Measurements from ENCODE around the gene EHD1.

EHD1 gene

DNA sequence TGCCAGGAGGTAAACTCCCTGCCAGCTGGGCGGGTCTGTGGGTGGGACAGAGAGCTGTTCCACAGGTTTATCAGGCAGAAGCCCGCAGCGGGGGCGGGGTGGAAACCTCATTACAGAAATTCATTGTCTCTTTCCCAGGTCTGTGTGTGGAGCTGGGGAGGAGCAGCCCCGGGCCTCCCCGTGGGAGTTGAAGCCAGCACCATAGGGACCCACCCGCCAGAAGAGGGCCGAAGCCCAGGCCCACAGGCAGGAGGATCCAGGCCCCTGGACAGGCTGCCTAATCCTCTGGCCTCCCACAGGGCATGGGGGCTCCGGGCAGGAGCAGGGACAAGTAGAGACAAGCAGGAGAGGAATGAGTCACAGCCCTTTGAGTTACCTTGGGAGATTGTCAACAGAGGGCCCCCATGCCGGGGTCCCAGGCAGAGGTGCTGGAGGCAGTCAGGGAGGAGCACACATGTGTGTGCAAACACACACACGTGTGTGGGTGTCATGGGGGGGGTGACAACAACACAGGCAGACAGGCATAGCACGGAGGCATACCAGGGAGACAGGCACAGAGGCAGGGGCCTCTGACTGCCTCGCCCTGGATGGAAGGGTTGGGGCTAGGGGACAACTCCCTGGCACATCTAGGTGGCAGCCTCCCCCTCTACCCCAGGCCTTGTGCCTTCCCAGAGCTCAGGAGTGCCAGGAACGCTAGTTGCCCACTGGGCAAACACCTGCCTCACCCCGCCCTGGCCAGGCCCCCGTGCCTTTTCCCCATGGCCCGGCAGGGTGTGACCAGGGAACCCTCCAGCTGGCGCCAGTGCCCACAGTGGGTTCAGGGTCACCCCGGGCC lies 35.4 kb downstream of the EHD1 start:
- no peak for DNase-seq (ENCODE audit: low spot score)

DNA sequence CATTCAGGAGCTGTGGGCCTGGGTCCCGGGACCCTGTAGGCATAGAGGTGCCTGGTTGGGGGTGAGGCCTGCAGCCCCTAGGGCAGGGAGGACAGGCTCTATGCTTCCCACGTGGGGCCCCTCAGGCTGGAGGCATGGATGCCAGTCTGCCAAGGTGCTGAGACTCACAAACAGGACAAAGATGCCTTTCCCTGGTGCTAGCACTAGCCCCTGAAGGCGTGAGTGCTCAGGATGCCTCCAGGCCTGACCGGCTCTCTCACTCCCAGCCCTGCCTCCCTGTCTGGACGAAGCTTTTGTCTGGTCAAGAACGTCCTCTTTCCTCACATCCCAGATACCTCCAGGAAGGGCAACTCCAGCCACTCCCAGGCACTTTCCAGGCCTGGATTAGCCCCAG lies 36.1 kb downstream of the EHD1 start:
- no peak for DNase-seq (ENCODE audit: low spot score)

DNA sequence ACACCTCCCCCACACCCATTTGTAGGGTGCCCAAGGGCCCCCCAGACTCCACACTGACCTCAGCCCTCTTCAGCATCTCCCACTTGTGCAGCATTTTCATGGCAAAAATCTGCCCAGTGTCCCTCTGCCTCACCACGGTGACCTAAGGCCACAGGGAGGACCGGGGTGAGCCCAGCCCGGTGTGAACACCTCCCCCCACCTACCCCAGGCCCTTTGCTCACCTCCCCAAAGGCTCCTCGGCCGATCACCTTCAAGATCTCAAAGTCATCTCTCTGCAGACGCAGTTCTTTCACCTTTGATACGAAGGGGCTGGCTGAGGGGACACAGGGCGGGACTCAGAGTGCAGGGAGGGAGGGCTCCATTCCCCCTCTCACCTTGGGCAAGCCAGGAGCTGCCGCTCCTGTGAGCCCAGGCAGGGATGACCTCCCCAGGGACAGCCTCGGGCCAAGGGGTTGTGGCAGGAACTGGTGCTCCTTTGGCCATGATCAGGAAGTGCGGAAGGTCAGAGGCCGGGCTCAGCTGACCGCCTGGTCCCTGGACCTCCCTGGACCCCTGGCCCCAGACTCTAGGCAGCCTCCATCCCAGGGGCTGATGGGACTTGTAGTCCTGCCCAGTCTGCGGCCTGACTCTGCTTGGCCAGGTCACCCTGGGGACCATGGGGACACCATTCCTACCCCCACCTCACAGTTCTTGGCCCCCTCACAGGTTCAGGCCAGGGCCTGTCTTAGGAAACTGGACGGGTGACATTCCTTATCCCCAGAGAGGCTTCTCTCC lies 36.6 kb downstream of the EHD1 start:
- no peak for DNase-seq (ENCODE audit: low spot score)

DNA sequence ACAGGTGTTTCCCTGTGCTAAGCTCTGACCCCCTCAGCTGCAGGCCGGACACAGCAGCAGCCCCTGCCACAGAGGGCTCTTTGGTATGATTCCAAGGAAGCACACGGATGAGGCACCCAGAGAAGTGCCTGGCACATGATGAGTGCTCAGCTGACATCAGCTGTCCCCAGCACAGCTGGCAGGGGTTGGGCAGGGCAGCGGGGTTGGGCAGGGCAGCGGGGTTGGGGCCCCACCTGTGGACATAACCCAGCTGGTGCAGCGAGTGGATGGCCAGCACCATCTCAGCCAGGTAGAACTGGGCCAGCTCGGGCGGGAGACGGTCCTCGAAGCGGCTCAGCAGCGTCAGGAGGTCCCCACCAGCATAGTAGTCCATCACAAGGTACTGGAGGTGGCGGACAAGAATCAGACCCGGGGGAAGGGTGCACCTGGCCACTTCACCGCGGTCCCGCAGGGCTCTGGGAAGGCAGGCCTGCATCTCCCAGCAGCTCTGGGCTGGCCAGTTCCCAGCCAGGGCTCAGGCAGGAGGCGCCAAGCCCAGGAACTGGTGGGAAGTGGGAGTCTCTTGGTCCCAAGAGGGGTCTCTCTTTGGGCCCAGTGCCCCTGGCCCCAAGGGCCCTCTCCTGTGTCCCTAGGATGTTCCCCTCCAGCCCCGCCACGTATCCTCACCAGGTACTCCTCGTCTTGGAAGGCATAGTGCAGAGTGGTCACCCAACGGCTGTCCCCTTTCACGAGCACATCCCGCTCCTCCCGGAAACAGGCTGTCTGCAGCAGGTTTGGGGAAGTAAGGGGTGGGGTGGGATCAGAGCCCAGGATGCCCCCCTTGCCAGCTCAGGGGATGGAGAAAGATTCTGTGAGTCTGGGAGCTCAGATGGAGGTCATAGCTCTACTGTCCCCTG lies 38.3 kb downstream of the EHD1 start:
- no peak for DNase-seq (ENCODE audit: low spot score)

DNA sequence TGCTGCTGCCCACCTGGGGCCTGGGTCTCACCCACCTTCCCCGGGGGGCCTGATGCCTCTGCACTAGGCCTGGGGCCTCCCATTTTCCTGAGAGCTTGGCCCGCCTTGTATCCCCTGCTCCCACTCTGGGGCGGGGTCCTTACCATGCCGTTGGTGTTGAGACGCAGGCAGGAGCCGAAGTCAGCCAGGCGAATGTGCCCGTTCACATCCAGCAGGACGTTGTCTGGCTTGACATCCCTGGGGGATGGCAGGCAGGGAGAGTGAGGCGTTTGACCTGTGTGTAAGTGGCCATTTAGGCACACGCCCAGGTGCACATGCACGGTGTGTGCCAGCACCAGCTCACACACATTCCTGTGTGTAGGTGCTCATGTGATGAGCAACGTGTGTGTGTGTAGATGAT lies 39.1 kb downstream of the EHD1 start:
- no peak for DNase-seq (ENCODE audit: low spot score)

DNA sequence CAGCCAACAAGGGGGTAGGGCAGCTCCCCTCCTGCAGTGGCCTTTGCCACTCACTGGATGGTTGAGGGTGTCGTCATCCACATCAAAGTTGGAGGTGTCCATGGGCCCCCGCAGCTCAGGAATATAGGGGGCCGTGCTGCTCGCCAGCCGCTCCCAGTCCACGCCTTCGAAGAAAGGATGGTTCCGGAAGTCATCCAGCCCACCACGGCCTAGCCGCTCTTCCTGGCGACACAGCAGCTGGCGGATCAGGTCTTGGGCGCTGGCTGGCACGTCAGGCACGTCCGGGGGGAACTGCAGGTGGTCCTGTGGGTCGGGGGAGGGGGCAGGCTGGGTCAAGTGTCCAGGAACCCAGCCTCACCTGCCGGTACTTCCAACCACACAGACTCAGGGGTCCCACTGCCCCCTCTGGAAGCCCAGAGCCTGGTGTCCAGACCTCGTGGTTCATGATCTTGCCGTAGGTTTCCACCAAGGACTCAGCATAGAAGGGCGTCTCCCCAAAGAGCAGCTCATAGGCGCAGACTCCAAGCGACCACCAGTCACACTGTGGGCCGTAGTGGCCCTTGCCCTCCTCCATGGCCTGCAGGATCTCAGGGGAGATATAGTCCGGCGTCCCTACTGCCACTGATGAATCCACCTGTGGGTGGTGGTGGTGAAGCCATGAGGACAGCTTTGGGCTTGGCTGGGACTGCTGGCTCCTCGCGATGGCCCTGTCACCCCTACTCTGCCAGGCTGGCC lies 39.7 kb downstream of the EHD1 start:
- DNase-seq (ENCODE audit: low spot score) = no peak

DNA sequence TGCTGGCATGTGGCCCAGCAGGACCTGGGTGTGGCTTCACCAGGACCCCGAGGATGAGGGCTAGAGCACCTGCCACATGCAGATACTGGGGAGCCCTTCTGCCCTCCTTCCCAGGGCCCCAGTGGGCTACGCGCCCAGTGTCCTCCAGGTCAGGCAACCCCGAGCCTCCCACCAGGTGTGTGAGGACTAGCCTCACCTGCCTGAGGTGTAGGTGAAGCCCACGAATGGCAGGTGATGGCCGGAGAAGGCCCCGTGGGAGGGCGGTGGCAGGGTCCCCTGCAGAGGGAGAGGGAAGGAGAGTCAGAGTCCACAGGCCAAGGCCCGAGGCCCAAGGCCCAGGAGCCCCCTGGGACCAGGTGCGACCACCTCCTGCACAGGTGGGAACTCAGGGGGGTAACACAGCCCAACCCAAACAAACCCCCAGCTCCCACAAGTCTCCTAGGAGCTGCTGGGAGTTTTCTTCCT lies 40.5 kb downstream of the EHD1 start:
- DNase-seq (ENCODE audit: low spot score) = no peak

DNA sequence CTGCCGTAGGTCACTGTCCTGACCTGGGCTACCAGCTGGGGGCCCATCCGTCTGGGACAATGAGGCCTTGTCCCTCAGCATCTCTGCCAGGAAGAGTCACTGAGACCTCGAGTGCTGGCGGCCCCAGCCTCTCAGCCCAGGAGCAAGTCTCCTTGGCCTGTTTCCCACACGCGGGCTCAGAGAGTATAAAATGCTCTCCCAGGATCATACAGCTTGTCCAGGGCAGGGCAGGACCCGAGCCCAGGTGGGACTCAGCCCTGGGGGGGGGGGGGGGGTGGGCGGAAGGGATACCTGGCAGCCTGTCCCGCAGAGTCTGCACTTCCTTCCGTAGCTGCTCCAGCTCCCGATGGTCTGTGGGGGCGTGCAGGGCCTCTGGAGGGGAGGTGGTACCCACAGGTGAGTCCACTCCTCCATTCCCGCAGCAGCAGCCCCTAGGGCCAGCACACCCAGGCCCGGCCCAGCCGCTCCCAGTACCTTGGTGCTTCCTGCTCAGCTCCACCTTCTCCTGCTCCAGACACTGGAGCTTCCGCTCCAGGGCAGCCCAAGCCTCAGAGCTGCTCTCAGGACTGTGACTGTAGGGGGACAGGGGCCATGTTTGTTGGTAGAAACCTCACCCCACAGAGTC lies 41.9 kb downstream of the EHD1 start:
- no peak for DNase-seq (ENCODE audit: low spot score)

DNA sequence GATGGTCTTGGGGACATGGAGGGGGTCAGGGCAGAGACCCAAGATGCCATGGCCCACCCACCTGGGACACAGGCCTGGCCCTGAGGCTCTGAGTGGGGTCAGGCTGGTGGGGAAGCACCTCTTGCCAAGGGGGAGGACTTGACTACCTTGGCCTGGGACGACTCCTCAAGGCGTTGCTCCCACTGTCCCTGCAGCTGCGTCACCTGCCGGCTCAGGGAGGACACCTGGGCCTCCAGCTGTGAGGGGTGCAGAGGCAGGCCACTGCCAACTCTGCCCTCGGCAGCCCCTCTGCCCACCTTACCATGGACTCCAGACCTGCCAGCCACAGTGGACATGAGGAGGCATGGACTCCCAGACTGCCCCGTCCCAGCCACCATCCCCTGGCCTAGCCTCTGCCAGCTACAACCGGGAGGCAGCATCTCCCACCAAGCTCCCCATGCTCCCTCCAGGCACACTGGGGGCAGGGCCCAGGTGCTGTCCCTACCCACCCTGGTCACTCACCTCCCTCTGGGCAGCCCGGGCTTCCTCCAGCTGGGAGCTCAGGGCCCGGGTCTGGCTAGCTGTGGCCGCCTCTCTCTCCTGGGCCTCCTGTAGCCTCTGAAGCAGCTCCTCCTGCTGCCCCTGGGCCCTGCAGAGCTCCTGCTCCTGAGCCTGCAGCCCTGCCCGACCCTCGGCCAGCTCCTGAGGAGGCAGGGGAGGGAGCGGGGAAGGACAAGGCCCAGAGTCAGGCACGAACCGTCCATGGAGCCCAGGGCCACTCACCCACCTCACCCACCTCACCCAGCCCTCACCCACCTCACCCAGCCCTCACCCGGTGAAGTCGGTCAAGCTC lies 42.6 kb downstream of the EHD1 start:
- DNase-seq (ENCODE audit: low spot score) = no peak

DNA sequence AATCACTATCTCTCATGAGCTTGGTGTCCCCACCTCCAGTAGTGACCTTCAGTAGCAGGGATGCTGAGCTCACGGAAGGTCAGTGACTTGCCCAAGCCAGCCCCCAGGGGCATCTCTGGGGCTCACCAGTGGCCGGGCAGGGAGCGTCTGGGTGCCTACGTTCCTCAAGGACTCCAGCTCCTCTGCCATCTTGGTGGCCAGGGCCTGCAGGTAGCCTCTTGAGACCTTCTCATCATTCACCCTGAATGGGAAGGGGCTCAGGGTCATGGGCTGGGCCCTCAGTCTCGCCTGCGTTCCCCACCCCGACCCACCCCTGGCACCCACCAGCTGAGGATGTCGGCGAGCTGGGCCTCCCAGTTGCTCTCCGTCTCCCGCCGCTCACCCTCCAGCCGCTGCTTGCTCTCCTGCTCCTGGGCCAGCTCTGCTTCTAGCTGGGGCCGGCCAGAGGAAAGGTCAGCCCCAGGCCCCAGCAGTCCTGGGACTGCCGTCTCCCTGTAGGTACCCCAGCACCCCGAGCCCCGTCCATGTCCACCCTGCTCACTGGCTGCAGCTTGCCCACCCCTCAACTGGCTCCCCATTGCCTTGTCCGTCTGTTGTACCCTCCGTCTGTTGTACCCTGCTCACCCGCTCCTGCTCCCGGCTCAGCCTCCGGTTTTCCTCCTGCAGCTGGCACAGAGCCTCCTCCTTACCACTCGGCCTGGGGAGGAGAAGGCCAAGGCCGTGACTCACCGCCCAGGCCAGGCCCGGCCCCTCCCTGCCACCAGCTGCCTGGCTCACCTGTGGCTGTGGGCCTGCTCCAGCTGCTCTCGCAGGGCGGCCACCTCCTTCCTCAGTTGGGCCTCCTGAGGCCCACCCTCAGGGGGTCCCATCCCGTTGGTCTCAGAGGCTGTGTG lies 43.5 kb downstream of the EHD1 start:
- no peak for DNase-seq (ENCODE audit: low spot score)

DNA sequence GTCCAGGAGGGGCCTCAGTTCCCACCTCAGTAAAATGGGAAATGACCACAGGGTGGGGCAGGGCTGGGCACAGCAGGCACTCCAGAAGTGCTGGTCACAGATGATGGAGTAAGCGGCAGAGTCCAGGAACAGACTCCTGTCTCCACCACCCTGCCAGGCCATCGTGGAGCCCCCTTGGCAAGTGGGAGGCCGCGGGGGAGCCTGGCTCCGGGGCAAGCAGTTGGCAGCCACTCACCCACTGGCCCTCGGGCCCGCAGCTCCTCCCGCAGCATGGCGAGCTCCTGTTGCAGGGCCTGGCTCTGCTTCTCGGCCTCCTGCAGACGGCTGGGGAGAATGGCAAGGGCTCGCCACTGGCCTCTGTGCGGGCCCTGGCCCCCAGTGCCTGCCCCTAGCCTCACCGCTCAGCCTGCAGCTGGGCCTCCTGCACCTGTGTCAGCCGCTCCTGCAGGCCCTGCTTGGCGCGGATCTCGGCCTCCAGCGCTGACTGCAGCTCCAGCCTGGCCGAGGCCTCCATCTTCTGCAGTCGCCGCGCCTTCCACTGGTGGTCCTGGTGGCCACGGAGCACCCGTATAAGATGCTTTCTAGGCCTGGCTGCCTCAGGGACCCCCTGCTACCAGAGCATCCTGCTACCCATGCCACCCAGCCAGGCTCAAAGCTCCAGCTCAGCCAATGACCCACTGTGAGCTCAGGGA lies 44.2 kb downstream of the EHD1 start:
- no peak for DNase-seq (ENCODE audit: low spot score)

DNA sequence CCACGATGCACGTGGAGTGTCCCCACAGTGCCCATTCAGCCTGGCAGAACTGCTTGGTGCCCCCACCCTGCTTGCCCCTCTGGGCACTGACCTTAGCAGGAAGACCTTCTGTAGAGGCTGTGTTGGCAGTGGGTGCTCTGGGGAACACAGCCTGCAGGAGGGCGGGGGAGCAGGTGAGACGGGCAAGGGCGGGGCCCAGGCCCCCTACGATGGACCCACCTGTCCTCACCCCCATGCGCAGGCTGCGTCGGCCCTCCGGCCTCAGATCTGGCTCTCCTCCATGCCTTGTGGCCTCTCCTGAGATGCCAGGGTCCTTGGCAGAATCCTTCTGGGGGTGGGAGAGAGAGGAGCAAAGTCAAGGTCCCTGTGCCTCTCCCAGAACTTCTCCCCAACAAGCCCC lies 44.9 kb downstream of the EHD1 start:
- no peak for DNase-seq (ENCODE audit: low spot score)

DNA sequence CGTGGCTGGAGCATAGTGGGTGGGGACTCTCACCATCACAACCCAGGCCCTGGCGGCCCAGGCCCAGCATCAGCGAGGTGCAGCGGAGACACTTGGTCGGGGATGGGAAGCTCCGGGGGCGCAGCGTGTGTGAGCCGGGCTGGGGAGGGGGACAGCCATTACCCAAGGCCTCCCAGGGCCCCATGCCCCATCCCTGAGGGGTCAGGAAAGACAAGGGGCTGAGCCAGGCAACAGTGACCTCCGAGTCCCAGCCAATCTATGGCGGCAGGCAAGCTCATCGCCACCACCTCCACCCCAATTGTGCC lies 45.3 kb downstream of the EHD1 start:
- DNase-seq (ENCODE audit: low spot score) = no peak

DNA sequence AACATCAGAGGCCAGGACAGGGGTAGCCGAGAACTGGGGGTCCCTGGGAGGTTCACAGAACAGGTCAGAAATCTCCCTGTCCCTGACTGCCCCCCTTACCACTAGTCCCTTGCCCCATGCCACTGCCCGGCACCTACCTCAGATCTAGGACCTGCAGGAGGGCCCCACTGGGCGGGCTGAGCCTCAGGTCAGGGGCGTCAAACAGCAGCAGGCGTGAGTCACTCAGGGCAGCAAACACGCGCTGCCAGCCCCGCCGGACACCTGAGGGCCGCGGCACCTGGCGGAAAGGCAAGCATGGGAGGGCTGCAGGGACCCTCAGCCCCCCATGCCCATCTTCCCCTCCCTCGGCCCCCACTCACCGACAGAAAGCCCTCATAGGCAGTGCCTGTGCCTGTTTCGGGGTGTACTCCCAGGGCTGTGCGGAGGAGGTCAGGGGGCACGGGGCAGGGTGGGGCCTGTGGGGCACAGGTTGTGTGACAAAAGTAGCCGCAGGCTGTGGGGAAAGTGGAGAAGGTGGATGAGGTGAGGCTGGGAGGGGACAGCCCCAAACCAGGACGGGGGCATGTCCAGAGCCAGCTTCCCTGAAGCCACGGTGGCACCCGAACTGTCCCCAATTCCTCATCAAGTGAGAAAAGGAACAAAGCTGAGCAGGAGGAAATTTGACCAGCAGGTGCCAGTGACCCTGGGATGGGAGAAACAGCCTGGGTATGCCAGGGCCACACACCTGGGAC lies 45.8 kb downstream of the EHD1 start:
- no peak for DNase-seq (ENCODE audit: low spot score)

DNA sequence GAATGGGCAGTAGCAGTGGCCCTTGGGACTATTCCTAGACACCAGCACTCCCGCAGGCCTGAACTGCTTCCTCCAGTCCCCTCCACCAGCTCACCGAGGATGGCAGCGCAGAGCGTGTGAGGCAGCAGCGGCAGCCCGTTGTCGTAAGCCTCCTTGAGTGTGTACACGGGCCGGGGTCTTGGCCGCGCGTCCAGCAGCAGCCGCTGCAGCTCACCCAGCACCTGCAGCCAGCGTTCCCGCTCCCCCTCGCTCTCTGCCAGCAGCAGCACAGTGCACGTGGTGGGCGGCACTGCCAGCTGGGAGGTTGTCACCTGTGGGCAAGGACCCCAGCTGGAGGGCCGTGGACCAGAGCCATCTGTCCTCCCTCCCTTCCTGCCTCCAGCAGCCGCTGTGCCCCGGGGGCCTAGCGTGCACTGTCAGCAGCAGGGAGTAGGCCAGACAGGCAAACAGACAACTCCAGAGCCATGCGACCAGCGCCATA lies 47.0 kb downstream of the EHD1 start:
- no peak for DNase-seq (ENCODE audit: low spot score)

DNA sequence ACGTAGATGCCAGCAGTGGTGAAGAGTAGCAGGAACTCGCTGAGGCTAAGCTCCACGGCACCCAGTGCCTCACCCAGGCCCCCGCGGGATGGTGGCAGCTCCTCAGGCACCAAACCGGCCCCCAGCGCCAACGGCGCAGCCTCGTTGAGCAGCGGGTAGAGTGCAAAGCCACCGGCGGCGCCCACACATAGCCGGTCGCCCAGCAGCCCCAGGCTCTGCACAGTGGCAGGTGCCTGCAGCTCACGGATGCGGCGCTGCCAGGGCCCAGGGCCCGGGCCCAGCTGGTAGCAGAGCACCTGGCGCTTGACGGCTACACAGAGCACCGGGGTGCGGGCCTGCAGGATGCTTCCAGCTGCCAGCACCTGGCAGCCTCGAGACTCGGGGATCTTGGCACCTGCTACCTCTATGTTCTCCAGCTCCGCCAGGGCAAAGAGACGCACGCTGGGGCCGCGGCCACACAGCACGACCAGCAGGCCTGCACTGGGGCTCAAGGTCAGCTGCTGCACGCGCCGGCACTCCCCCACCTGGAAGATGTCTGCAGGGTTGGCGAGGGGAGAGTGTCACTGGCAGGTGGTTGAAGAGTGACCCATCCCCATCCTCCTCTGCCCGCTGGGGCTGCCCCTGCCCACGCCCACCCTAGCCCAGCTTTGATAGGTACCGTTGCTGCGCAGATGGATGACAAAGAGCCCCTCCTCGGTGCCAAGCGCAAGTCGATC lies 48.7 kb downstream of the EHD1 start:
- no peak for DNase-seq (ENCODE audit: low spot score)

DNA sequence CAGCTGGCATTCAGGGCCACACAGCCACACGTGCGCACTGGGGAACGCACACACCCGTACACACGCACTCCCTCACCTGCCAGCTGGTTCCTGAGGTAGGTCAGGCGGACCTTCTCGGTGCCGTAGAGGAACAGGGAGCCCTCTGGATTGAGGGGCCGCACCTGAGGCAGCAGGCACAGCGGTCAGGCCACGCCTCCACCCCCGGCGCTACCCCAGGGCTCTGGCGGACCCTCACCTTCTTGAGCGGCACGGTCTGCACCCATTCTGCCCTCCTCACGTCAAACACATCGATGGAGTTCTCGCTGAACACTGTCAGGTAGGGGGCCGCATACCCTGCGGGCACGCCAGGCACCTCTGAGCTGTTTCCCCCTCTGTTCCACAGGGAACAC lies 51.0 kb downstream of the EHD1 start:
- DNase-seq (ENCODE audit: low spot score) = no peak

All from germinal center (tissue), 1 donor.